Right lobe of liver (tissue), 4 donors: ENCODE measurements around the gene MYH14.

Source experiments
- POLR2A ChIP-seq: fragments of 450-650 bp; IDR thresholded peaks from one replicate; pipeline ENCODE4 v1.6.1; 2017; ENCODE audit warnings: antibody characterized with exemption, mild to moderate bottlenecking
- TF ChIP-seq, protein P1 (sequence below), 4 donors: fragments of 200-600 bp in 3 of 4; fragments of 450-650 bp in 1 of 4; IDR thresholded peaks; one replicate each; pipeline versions ENCODE4 v1.5.1 to v1.8.0; 2016 to 2022; ENCODE audit warnings: antibody characterized with exemption in 4 of 4, mild to moderate bottlenecking in 2 of 4
- donor health status: DM: no; HTN: no; CAD: no.
- donor health status: DM: no; HTN: no; CAD: no.
- donor health status: DM: no; HTN: yes; CAD: no.

DNA sequence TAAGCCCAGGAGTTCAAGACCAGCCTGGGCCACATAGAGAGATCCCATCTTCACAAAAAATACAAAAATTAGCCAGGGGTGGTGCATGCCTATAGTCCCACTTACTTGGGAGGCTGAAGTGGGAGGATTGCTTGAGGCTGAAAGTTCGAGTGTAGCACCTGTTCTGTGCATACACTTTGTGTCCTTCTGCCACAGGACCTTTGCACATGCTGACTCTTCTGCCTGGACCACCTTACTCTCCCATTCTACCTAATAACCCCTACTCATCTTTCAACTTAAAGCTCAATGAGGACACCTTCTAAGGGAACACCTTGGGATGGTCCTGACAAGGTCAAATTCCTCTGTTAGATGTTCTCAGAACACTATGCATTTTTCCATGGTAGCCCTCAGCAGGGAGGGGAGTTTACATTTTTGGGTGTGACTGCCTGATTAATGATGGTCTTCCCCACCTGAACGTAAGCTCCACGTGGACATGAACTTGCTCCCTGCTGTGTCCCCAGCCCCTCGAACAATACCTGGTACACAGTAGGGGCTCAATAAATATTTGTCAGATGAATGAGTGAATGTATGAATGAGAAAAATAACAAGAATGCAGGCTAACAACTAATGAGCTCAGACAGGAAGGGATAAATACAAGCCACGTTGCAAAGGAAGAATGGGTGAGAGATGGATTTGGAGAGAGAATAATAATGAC, 29.2 kb upstream of the MYH14 start:
- TF ChIP-seq, protein P1, sequence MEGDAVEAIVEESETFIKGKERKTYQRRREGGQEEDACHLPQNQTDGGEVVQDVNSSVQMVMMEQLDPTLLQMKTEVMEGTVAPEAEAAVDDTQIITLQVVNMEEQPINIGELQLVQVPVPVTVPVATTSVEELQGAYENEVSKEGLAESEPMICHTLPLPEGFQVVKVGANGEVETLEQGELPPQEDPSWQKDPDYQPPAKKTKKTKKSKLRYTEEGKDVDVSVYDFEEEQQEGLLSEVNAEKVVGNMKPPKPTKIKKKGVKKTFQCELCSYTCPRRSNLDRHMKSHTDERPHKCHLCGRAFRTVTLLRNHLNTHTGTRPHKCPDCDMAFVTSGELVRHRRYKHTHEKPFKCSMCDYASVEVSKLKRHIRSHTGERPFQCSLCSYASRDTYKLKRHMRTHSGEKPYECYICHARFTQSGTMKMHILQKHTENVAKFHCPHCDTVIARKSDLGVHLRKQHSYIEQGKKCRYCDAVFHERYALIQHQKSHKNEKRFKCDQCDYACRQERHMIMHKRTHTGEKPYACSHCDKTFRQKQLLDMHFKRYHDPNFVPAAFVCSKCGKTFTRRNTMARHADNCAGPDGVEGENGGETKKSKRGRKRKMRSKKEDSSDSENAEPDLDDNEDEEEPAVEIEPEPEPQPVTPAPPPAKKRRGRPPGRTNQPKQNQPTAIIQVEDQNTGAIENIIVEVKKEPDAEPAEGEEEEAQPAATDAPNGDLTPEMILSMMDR (IDR thresholded peaks at IDR 0.05): no peak
- TF ChIP-seq POLR2A: no peak
